Measurements from ENCODE around the gene PAFAH1B2. TPM values are rescaled to one million over a fixed set of nuclear protein-coding genes. Genes with fewer than 3 reads are reported as not detected.

Gene PAFAH1B2
- total RNA-seq, 1 donor from 2014 or later: 226 TPM

GRCh38 chr11:117197006-117197405 lies 52.9 kb downstream of the PAFAH1B2 start:
- peaks cover 1% of the 10 kb centered on the region for H3K36me3 ChIP-seq (ENCODE audit: control insufficient read depth, insufficient read depth, low read length)
- no peak for TF ChIP-seq CTCF (IDR thresholded peaks at IDR 0.05; ENCODE audit: insufficient read depth, low read length, severe bottlenecking)
- H3K27me3 ChIP-seq (ENCODE audit: control insufficient read depth, insufficient read depth, low read length): no peaks in the 10 kb centered on the region
- H3K4me3 ChIP-seq (ENCODE audit: low read depth, low read length): no peak overlapping the region
- FAIRE-seq (no peak), DNase-seq (ENCODE audit: low read depth) (no peak)

GRCh38 chr11:117197516-117198456 lies 53.7 kb downstream of the PAFAH1B2 start:
- Histone ChIP-seq H3K36me3 (ENCODE audit: control insufficient read depth, insufficient read depth, low read length) (peaks cover 1% of the 10 kb centered on the region), H3K27me3 (ENCODE audit: control insufficient read depth, insufficient read depth, low read length) (no peaks in the 10 kb centered on the region), H3K4me3 (ENCODE audit: low read depth, low read length) (no peak overlapping the region)
- peak; percentile 12 for DNase-seq (ENCODE audit: low read depth)
- no peak for FAIRE-seq
- peak; percentile 66 for TF ChIP-seq CTCF (IDR thresholded peaks at IDR 0.05; ENCODE audit: insufficient read depth, low read length, severe bottlenecking)

GRCh38 chr11:117198613-117199012 lies 54.5 kb downstream of the PAFAH1B2 start:
- no peak overlapping the region for H3K4me3 ChIP-seq (ENCODE audit: low read depth, low read length)
- DNase-seq (ENCODE audit: low read depth) (no peak), FAIRE-seq (no peak)
- no peaks in the 10 kb centered on the region for H3K27me3 ChIP-seq (ENCODE audit: control insufficient read depth, insufficient read depth, low read length)
- no peaks in the 10 kb centered on the region for H3K36me3 ChIP-seq (ENCODE audit: control insufficient read depth, insufficient read depth, low read length)
- no peak for TF ChIP-seq CTCF (IDR thresholded peaks at IDR 0.05; ENCODE audit: insufficient read depth, low read length, severe bottlenecking)

- Histone ChIP-seq H3K36me3 (ENCODE audit: control insufficient read depth, insufficient read depth, low read length) (peaks cover 2% of the 10 kb centered on the region), H3K4me3 (ENCODE audit: low read depth, low read length) (peak within 1 kb of the TSS; percentile 19), H3K27me3 (ENCODE audit: control insufficient read depth, insufficient read depth, low read length) (no peaks in the 10 kb centered on the region)
- FAIRE-seq: no peak
- peak; percentile 74 for DNase-seq (ENCODE audit: low read depth)
- TF ChIP-seq CTCF (IDR thresholded peaks at IDR 0.05; ENCODE audit: insufficient read depth, low read length, severe bottlenecking): no peak
Observed at GRCh38 chr11:117199053-117199915, 55.2 kb downstream of the PAFAH1B2 start, which contains the start of gene TAGLN. Gene TAGLN, plus strand, starts transcription at chr11:117199370. Its CDS starts 3,644 bp downstream, at chr11:117203014.

GRCh38 chr11:117199916-117200812 lies 56.1 kb downstream of the PAFAH1B2 start:
- Histone ChIP-seq H3K4me3 (ENCODE audit: low read depth, low read length) (peak overlapping the region; percentile 19), H3K27me3 (ENCODE audit: control insufficient read depth, insufficient read depth, low read length) (no peaks in the 10 kb centered on the region), H3K36me3 (ENCODE audit: control insufficient read depth, insufficient read depth, low read length) (peaks cover 6% of the 10 kb centered on the region)
- DNase-seq (ENCODE audit: low read depth): no peak
- TF ChIP-seq CTCF (IDR thresholded peaks at IDR 0.05; ENCODE audit: insufficient read depth, low read length, severe bottlenecking): no peak
- FAIRE-seq: no peak
